NCI-H82 (cell line): ENCODE data around the gene EPB41L2.
A peak's percentile ranks its signal among the peaks of the same experiment; 100 is the strongest.

ENCODE experiments used
- DNase-seq: peaks from one replicate; lab custom pipeline; 2025; lab: John Stamatoyannopoulos, UW

EPB41L2 gene

GRCh38 chr6:130908188-130908587 is 154.9 kb downstream of the EPB41L2 start:
- DNase-seq: no peak

DNA sequence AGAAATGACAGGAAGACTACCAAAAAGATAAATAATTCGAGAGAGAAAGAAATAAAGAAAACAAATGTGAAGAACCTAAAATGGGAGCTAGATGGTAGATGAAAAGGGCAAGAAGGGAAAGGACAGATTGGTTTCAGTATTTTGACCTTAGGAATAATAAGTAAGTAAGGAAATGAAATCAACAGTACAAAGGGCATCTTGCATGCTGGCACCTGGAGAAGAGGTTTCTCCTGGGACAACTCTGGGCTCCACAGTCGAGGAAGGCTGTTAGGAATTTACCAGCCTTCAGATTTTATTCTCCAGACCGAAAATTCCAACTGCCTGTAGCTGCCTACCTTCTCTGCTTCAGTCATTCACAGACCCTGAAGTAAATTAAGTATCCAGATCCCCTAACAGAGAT is 155.4 kb downstream of the EPB41L2 start:
- no peak for DNase-seq

DNA sequence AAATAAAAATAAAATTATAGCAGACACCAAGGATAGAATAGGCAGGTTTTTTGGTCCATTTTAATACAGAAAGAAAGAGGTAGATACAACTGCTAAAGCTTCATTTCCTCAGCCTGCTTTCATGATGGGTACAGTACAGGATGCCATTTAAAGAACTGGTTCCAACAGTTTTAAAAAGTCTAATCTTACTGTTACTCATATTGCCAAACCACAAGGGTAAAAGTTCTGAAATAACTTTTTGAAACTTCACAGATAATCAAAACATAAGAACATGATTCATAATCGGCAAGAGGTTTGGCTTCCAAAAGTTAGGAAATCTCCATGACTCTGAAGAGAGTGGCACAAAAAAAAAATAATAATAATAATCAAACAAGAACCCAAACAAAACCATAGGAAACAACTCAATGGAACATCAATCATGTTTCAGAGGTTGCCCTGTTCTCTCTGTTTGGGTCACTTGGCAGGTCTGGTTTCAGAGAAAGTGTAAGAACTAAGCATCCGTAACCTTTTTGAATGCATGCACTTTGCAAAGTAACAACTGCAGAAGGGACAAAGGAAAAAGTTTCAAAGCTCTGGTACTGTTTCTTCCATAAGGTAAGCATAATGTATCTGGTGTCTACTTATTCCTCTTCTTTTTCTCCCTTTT is 156.2 kb downstream of the EPB41L2 start:
- DNase-seq: no peak

- DNase-seq: no peak
Measured at GRCh38 chr6:130903602-130904001, 159.4 kb downstream of the EPB41L2 start.

GRCh38 chr6:130903007-130903406 is 160.0 kb downstream of the EPB41L2 start:
- no peak for DNase-seq

GRCh38 chr6:130900913-130901312 is 162.1 kb downstream of the EPB41L2 start:
- no peak for DNase-seq

DNA sequence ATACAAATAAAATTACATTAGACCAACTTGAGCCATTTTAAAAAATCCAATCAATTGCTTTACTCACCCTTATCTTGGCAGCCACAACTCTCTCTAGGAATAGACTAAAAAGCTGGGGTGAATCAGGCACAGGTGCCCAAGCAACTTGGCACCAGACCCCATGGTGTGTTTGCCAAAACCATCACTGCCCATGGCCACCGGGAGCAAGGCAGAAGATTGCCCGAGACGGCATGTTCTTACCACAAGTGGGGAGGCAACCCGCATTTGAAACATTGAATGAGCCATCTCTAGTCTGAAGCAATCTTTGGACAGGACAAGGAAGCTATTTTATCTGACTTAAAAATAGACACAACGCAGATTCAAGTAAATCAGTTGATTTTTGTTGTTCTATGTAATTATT is 166.8 kb downstream of the EPB41L2 start:
- DNase-seq: no peak

GRCh38 chr6:130895516-130895915 is 167.5 kb downstream of the EPB41L2 start:
- DNase-seq: no peak

- no peak for DNase-seq
Measured at GRCh38 chr6:130893766-130894165, 169.3 kb downstream of the EPB41L2 start.

- DNase-seq: no peak
Measured at GRCh38 chr6:130893277-130893676, 169.8 kb downstream of the EPB41L2 start.

GRCh38 chr6:130890521-130890971 is 172.5 kb downstream of the EPB41L2 start:
- no peak for DNase-seq

GRCh38 chr6:130889423-130889822 is 173.6 kb downstream of the EPB41L2 start:
- DNase-seq: no peak

GRCh38 chr6:130888246-130888645 is 174.8 kb downstream of the EPB41L2 start:
- DNase-seq: no peak

- no peak for DNase-seq
Measured at GRCh38 chr6:130886966-130887365, 176.1 kb downstream of the EPB41L2 start.

DNA sequence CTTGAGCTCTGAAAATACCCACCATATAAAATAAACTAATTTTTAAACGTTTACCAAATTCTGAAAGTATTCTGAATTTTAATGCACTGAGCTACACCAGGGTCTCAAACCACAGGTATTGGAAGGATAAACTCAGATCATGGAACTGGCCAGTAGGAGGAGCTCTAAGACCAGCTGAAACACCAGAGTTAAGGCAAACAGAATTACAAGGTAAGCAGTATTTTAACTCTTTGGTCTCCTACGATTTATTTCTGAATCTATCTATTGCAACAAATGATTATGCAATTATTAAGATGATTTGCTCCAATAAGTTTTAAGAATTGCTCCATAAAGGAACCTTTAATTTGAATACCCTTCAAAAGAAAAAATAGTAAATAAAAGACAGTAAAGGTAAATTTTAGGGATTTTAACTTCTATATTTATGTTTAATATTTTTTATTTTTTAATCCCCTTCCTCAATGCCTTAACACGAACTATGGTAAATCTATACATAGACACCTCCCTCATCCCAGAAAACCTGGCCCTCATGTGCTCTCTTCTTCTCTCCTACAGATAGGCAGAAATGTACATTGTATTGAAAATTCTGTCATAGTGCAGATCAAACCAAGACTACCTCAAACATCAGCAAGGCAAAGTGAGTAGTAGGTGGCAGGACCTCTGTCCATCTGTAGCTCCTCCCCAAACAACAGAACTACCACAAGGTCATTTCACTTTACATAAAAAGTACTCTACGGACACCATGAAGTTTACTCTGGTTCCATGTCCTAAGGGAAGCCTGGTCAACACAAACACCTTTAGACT is 177.5 kb downstream of the EPB41L2 start:
- peak; percentile 90 for DNase-seq

GRCh38 chr6:130882370-130882769 is 180.7 kb downstream of the EPB41L2 start:
- DNase-seq: no peak

GRCh38 chr6:130879826-130880225 is 183.2 kb downstream of the EPB41L2 start:
- no peak for DNase-seq

- no peak for DNase-seq
Measured at GRCh38 chr6:130873746-130874145, 189.3 kb downstream of the EPB41L2 start.

- peak; percentile 81 for DNase-seq
Measured at GRCh38 chr6:130872250-130873095, 190.6 kb downstream of the EPB41L2 start.

GRCh38 chr6:130870179-130870880 is 192.7 kb downstream of the EPB41L2 start:
- no peak for DNase-seq

DNA sequence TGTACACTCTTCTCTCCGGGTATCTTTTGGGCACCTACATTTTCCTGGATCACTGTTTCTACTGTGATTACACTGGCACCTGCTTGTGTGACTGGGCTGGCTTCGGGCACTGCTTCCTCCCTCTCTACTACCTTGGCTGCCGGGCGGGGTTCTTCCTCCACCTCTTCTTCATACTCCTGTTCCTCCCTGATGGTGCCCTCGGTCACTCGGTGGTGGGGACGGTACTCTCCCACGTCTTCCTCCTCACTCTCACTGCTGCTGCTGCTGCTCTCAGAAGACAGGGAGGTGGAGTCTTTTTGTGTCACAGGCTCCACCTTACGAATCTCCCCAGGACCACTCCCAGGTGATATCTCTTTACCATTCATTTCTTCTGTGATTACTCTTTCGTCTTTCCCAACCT is 193.4 kb downstream of the EPB41L2 start:
- DNase-seq: no peak

- DNase-seq: no peak
Measured at GRCh38 chr6:130865793-130866192, 197.3 kb downstream of the EPB41L2 start.
